Measurements from ENCODE around the gene NXPH2.

- TF ChIP-seq CTCF (IDR thresholded peaks at IDR 0.05 in 4 of 5, conservative IDR thresholded peaks at IDR 0.05 in 1 of 5) (no peak), POLR2A (IDR thresholded peaks at IDR 0.05) (no peak)
Measured at GRCh38 chr2:138700716-138701115, 79.5 kb downstream of the NXPH2 start.

Data from gastrocnemius medialis (tissue), 4 donors.